ENCODE results near the gene SNX25. TPM values are rescaled to one million over a fixed set of nuclear protein-coding genes. Genes with fewer than 3 reads are reported as not detected.

The SNX25 gene
- total and polyA plus RNA-seq, 2 experiments from 2014 or later: 6.9 to 25.0 TPM

GRCh38 chr4:185352741-185353140 is 143.3 kb downstream of the SNX25 start (continued):
- TF ChIP-seq CTCF (conservative IDR thresholded peaks at IDR 0.05; ENCODE audit: low read depth in 2 of 2): no peak
- no peak for TF ChIP-seq EZH2phosphoT487 (IDR thresholded peaks at IDR 0.05; ENCODE audit: unreplicated experiment)
- no peak for TF ChIP-seq POLR2AphosphoS5 (IDR thresholded peaks at IDR 0.05; ENCODE audit: low read depth)

GRCh38 chr4:185357211-185357610 is 147.8 kb downstream of the SNX25 start:
- Histone ChIP-seq H3K4me3 (no peak overlapping the region), H3K9me2 (ENCODE audit: insufficient read depth) (no peaks in the 10 kb centered on the region), H4K20me1 (replicated peaks; ENCODE audit: insufficient read depth) (no peaks in the 10 kb centered on the region), H3K79me2 (replicated peaks; ENCODE audit: insufficient read depth) (no peaks in the 10 kb centered on the region), H3K4me1 (ENCODE audit: insufficient read depth) (peaks cover 6% of the 10 kb centered on the region; the same call in 1 of the 2 replicates), H3K4me2 (no peak overlapping the region), H3F3A (replicated peaks; ENCODE audit: low read depth) (no peaks in the 10 kb centered on the region), H3K27me3 (ENCODE audit: insufficient read depth) (no peaks in the 10 kb centered on the region), H2AFZ (no peak overlapping the region), H3K27ac (ENCODE audit: low read depth) (no peak overlapping the region; the same call in 1 of the 2 replicates), H3K36me3 (ENCODE audit: insufficient read depth) (no peaks in the 10 kb centered on the region)
- ATAC-seq: no peak
- DNase-seq (ENCODE audit: low spot score): no peak
- TF ChIP-seq REST (IDR thresholded peaks at IDR 0.05; ENCODE audit: unreplicated experiment) (no peak), POLR2AphosphoS5 (IDR thresholded peaks at IDR 0.05; ENCODE audit: low read depth) (no peak), CTCF (conservative IDR thresholded peaks at IDR 0.05; ENCODE audit: low read depth in 2 of 2) (no peak), EZH2 (IDR thresholded peaks at IDR 0.05; ENCODE audit: low read depth, unreplicated experiment) (no peak), STAT1 (IDR thresholded peaks at IDR 0.05; ENCODE audit: unreplicated experiment) (no peak), ETS1 (IDR thresholded peaks at IDR 0.05) (no peak), ZNF114 (CRISPR knock-in tag; IDR thresholded peaks at IDR 0.05) (no peak), ZNF331 (CRISPR knock-in tag; IDR thresholded peaks at IDR 0.05; ENCODE audit: low read depth) (no peak), JUNB (IDR thresholded peaks at IDR 0.05; ENCODE audit: unreplicated experiment) (no peak)
- Mint-ChIP-seq H3K27ac (no peak overlapping the region), H3K27me3 (ENCODE audit: insufficient read depth, low read depth, poor library complexity) (no peaks in the 10 kb centered on the region), H3K9me3 (no peaks in the 10 kb centered on the region), H3K4me1 (peaks cover 11% of the 10 kb centered on the region), H3K36me3 (ENCODE audit: low read depth) (peaks cover 3% of the 10 kb centered on the region; the same call in 1 of the 3 replicates), H3K4me3 (no peak overlapping the region)

Measured in GM23338 (cell line).